HepG2 (cell line): ENCODE data around the gene SGMS1. TPM values are rescaled to one million over a fixed set of nuclear protein-coding genes. Genes with fewer than 3 reads are reported as not detected.

ENCODE experiments used
- ATRX ChIP-seq: sonication (generic); formaldehyde crosslinking; IDR thresholded peaks from 2 replicates; pipeline ENCODE4 v1.4.0; 2020; ENCODE audit warnings: missing genetic modification reagents, borderline replicate concordance
- FOXK2 ChIP-seq: fragments of 450-650 bp; IDR thresholded peaks from 2 replicates; pipeline ENCODE4 v1.6.1; 2016
- MYC ChIP-seq: sonication (generic); formaldehyde crosslinking; IDR thresholded peaks from 2 replicates; pipeline ENCODE4 v1.9.0; 2021; ENCODE audit warnings: missing genetic modification reagents, borderline replicate concordance
- NCOA2 ChIP-seq: sonication (generic); formaldehyde crosslinking; IDR thresholded peaks from 2 replicates; pipeline ENCODE4 v1.8.0; 2022; ENCODE audit warnings: inconsistent platforms
- NFRKB ChIP-seq: fragments of 450-650 bp; IDR thresholded peaks from 2 replicates; pipeline ENCODE4 v1.6.1; 2017
- PHB2 ChIP-seq: fragments of 450-650 bp; IDR thresholded peaks from 2 replicates; pipeline ENCODE4 v1.6.1; 2018; ENCODE audit not compliant: partially characterized antibody
- POLR2AphosphoS5 ChIP-seq: IDR thresholded peaks from 2 replicates; pipeline ENCODE4 v1.6.1; 2012; ENCODE audit warnings: low read depth, low read length
- RNF2 ChIP-seq: fragments of 450-650 bp; conservative IDR thresholded peaks from 2 replicates; pipeline ENCODE4 v1.6.1; 2016; ENCODE audit warnings: low read depth
- SMAD3 ChIP-seq: sonication (generic); formaldehyde crosslinking; IDR thresholded peaks from 2 replicates; pipeline ENCODE4 v1.4.0; 2020; ENCODE audit warnings: missing genetic modification reagents
- SP1 ChIP-seq, 2 experiments: fragments of 450-650 bp in 1 of 2; sonication (generic) in 1 of 2; formaldehyde crosslinking in 1 of 2; IDR thresholded peaks; 2 replicates each; pipeline versions ENCODE4 v1.4.0 to v1.6.1; 2016 to 2020; ENCODE audit warnings: missing genetic modification reagents in 1 of 2
- TCF7L2 ChIP-seq: IDR thresholded peaks from 2 replicates; pipeline ENCODE4 v1.6.1; 2011; ENCODE audit warnings: mild to moderate bottlenecking, low read depth, low read length, moderate library complexity
- TEAD3 ChIP-seq: optimal IDR thresholded peaks from 2 replicates; pipeline ENCODE3; 2016; ENCODE audit warnings: borderline replicate concordance
- THAP11 ChIP-seq: IDR thresholded peaks from 2 replicates; pipeline ENCODE4 v1.6.1; 2016; ENCODE audit warnings: missing biosample characterization, missing genetic modification reagents
- ZBTB7A ChIP-seq: sonication (generic); formaldehyde crosslinking; IDR thresholded peaks from 2 replicates; pipeline ENCODE4 v1.8.0; 2022; ENCODE audit warnings: mild to moderate bottlenecking, missing genetic modification reagents
- ZC3H13 ChIP-seq: sonication (generic); formaldehyde crosslinking; IDR thresholded peaks from 2 replicates; pipeline ENCODE4 v1.8.1; 2023; ENCODE audit warnings: mild to moderate bottlenecking, missing genetic modification reagents, moderate library complexity
- ZNF251 ChIP-seq: sonication (generic); formaldehyde crosslinking; IDR thresholded peaks from 2 replicates; pipeline ENCODE4 v1.9.0; 2021; ENCODE audit warnings: mild to moderate bottlenecking, missing genetic modification reagents
- ZNF33A ChIP-seq: sonication (generic); formaldehyde crosslinking; IDR thresholded peaks from 2 replicates; pipeline ENCODE4 v1.5.1; 2020; ENCODE audit warnings: missing genetic modification reagents, mild to moderate bottlenecking, moderate library complexity, borderline replicate concordance
- ZNF607 ChIP-seq: sonication (generic); formaldehyde crosslinking; IDR thresholded peaks from 2 replicates; pipeline ENCODE4 v1.5.1; 2020; ENCODE audit warnings: missing genetic modification reagents, mild to moderate bottlenecking, borderline replicate concordance
- ZNF629 ChIP-seq: sonication (generic); formaldehyde crosslinking; conservative IDR thresholded peaks from 2 replicates; pipeline ENCODE4 v1.5.0; 2020; ENCODE audit warnings: missing genetic modification reagents
- ZNF782 ChIP-seq: sonication (generic); formaldehyde crosslinking; IDR thresholded peaks from 2 replicates; pipeline ENCODE4 v1.4.0; 2020; ENCODE audit warnings: missing genetic modification reagents, mild to moderate bottlenecking, borderline replicate concordance
- polyA plus RNA-seq, 8 experiments: library from polyadenylated mRNA; depleted of rRNA in 3 of 8; stranded (reverse) in 7 of 8; unstranded in 1 of 8; fragments of >200 nt; fragmentation: Illumina TruSeq in 4 of 8; extraction: Trizol in 4 of 8; gene quantifications; 2 replicates each; pipeline versions ENCODE4 v1.2.1 to v1.2.3, GENCODE V29; 2011 to 2016; ENCODE audit warnings: low read depth in 4 of 8, missing spikeins in 1 of 8, mixed read lengths in 1 of 8; ENCODE audit not compliant: insufficient read depth in 1 of 8
- total RNA-seq, 5 experiments: library from RNA; depleted of rRNA; stranded (reverse); fragments of >200 nt; fragmentation: Illumina TruSeq; extraction: Trizol; gene quantifications; 2 replicates each; pipeline ENCODE4 v1.2.3, GENCODE V29; 2016; ENCODE audit warnings: low read depth in 1 of 5
- TF ChIP-seq, protein P1 (sequence below): sonication (generic); formaldehyde crosslinking; IDR thresholded peaks from 2 replicates; pipeline ENCODE4 v1.8.0; 2023; ENCODE audit warnings: mild to moderate bottlenecking, missing genetic modification reagents
- TF ChIP-seq, protein P2 (sequence below): sonication (generic); formaldehyde crosslinking; IDR thresholded peaks from 2 replicates; pipeline ENCODE4 v1.4.0; 2020; ENCODE audit warnings: mild to moderate bottlenecking, low read depth, missing genetic modification reagents
- TF ChIP-seq, protein P3 (sequence below): IDR thresholded peaks from 2 replicates; pipeline ENCODE4 v1.6.1; 2012; ENCODE audit warnings: inconsistent platforms
- TF ChIP-seq, protein P4 (sequence below): IDR thresholded peaks from 2 replicates; pipeline ENCODE4 v1.6.1; 2018; ENCODE audit warnings: missing genetic modification reagents, mild to moderate bottlenecking, missing compliant biosample characterization
- TF ChIP-seq, protein P5 (sequence below): sonication (generic); formaldehyde crosslinking; IDR thresholded peaks from 2 replicates; pipeline ENCODE4 v1.4.0; 2020; ENCODE audit warnings: low read depth, mild to moderate bottlenecking, missing genetic modification reagents
- TF ChIP-seq, protein P6 (sequence below): IDR thresholded peaks from 2 replicates; pipeline ENCODE4 v1.6.1; 2012; ENCODE audit warnings: low read length, improper control_type of control experiment

SGMS1 gene
- total and polyA plus RNA-seq, 2 of the 13 experiments (the other 11 are each of a cell fraction or from before 2014, with no cell fraction given) = 6.5 to 15.1 TPM

DNA sequence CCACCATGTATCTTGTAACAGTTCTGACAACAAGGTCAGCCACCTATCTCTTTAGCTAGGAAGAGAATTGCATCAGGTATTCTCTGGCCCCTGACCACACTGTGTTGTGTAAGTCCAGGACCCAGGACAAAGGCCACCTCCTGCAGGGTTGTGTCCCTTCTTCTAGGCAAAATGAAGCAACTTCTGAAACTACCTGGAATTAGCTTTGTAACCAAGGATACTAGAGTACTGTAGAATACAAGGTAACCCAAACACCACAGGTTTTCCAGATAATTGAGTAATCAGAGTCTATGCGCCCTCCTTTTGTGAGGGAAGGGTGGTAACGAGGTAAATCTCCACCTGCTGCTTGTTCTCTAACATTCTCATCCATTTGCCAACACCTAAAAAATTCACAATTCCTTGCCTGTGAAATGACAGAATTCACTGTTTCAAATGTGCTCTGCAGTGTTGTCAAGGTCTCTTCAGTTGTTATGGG lies 51.7 kb downstream of the SGMS1 start (continued):
- TF ChIP-seq ZBTB7A (CRISPR knock-in tag) = peak; percentile 37; the same call in 1 of the 2 replicates
- TF ChIP-seq, protein P1, sequence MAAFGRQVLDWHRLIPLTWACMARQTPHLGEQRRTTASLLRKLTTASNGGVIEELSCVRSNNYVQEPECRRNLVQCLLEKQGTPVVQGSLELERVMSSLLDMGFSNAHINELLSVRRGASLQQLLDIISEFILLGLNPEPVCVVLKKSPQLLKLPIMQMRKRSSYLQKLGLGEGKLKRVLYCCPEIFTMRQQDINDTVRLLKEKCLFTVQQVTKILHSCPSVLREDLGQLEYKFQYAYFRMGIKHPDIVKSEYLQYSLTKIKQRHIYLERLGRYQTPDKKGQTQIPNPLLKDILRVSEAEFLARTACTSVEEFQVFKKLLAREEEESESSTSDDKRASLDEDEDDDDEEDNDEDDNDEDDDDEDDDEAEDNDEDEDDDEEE = no peak
- TF ChIP-seq RNF2 = no peak
- no peak for TF ChIP-seq NFRKB
- no peak; the same call in 1 of the 2 replicates for TF ChIP-seq ZNF33A (CRISPR knock-in tag)
- TF ChIP-seq, protein P2, sequence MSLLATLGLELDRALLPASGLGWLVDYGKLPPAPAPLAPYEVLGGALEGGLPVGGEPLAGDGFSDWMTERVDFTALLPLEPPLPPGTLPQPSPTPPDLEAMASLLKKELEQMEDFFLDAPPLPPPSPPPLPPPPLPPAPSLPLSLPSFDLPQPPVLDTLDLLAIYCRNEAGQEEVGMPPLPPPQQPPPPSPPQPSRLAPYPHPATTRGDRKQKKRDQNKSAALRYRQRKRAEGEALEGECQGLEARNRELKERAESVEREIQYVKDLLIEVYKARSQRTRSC (CRISPR knock-in tag) = no peak
- TF ChIP-seq TEAD3 = peak; percentile 73
- peak; percentile 87 for TF ChIP-seq SMAD3 (CRISPR knock-in tag)
- TF ChIP-seq NCOA2 (CRISPR knock-in tag) = peak; percentile 89
- no peak for TF ChIP-seq MYC (CRISPR knock-in tag)
- TF ChIP-seq, protein P3, sequence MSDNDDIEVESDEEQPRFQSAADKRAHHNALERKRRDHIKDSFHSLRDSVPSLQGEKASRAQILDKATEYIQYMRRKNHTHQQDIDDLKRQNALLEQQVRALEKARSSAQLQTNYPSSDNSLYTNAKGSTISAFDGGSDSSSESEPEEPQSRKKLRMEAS = peak; percentile 68
- peak; percentile 75 for TF ChIP-seq FOXK2
- TF ChIP-seq, protein P4, sequence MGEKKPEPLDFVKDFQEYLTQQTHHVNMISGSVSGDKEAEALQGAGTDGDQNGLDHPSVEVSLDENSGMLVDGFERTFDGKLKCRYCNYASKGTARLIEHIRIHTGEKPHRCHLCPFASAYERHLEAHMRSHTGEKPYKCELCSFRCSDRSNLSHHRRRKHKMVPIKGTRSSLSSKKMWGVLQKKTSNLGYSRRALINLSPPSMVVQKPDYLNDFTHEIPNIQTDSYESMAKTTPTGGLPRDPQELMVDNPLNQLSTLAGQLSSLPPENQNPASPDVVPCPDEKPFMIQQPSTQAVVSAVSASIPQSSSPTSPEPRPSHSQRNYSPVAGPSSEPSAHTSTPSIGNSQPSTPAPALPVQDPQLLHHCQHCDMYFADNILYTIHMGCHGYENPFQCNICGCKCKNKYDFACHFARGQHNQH (CRISPR knock-in tag) = peak; percentile 95; the same call in 1 of the 2 replicates
- TF ChIP-seq, protein P5, sequence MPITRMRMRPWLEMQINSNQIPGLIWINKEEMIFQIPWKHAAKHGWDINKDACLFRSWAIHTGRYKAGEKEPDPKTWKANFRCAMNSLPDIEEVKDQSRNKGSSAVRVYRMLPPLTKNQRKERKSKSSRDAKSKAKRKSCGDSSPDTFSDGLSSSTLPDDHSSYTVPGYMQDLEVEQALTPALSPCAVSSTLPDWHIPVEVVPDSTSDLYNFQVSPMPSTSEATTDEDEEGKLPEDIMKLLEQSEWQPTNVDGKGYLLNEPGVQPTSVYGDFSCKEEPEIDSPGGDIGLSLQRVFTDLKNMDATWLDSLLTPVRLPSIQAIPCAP = no peak
- TF ChIP-seq, protein P6, sequence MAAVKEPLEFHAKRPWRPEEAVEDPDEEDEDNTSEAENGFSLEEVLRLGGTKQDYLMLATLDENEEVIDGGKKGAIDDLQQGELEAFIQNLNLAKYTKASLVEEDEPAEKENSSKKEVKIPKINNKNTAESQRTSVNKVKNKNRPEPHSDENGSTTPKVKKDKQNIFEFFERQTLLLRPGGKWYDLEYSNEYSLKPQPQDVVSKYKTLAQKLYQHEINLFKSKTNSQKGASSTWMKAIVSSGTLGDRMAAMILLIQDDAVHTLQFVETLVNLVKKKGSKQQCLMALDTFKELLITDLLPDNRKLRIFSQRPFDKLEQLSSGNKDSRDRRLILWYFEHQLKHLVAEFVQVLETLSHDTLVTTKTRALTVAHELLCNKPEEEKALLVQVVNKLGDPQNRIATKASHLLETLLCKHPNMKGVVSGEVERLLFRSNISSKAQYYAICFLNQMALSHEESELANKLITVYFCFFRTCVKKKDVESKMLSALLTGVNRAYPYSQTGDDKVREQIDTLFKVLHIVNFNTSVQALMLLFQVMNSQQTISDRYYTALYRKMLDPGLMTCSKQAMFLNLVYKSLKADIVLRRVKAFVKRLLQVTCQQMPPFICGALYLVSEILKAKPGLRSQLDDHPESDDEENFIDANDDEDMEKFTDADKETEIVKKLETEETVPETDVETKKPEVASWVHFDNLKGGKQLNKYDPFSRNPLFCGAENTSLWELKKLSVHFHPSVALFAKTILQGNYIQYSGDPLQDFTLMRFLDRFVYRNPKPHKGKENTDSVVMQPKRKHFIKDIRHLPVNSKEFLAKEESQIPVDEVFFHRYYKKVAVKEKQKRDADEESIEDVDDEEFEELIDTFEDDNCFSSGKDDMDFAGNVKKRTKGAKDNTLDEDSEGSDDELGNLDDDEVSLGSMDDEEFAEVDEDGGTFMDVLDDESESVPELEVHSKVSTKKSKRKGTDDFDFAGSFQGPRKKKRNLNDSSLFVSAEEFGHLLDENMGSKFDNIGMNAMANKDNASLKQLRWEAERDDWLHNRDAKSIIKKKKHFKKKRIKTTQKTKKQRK = no peak
- TF ChIP-seq SP1 (IDR thresholded peaks at IDR 0.05) = no peak
- TF ChIP-seq SP1 (CRISPR knock-in tag; IDR thresholded peaks at IDR 0.05) = no peak
- peak; percentile 68 for TF ChIP-seq THAP11
- no peak for TF ChIP-seq ZNF629 (CRISPR knock-in tag)
- no peak for TF ChIP-seq ATRX
- no peak; the same call in 1 of the 2 replicates for TF ChIP-seq ZNF782 (CRISPR knock-in tag)
- no peak for TF ChIP-seq PHB2
- peak; percentile 30; the same call in 1 of the 2 replicates for TF ChIP-seq ZNF607 (CRISPR knock-in tag)
- TF ChIP-seq ZC3H13 (CRISPR knock-in tag) = no peak
- no peak for TF ChIP-seq ZNF251
- TF ChIP-seq TCF7L2 = no peak
- no peak for TF ChIP-seq POLR2AphosphoS5
